ENCODE results near the gene AFF1.
"Not testable (repeated sequence)": the region's sequence is repeated elsewhere in the genome, so short reads cannot be mapped to it uniquely, and the experiment has no call there.

AFF1 gene

DNA sequence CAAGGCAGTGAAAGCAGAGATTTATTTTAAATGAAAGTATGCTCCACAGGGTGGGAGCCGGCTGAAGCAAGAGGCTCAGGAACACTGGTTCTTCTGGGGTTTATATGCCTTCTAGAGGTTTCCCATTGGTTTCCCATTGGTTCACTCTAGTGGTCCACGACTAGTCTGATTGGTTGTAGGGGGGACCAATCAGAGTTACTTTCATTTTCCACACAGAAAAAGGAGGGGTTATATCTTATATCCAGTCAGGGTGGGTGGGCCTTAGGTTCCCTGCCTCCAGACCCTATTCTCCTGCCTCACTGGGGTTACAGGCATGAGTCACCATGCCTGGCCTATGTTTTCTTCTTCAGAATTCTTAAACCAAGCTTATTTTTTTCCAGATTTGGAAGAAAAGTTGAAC is 184.0 kb downstream of the AFF1 start:
- peak; percentile 53 for DNase-seq

GRCh38 chr4:87120010-87120409 is 185.2 kb downstream of the AFF1 start:
- no peak for DNase-seq

DNA sequence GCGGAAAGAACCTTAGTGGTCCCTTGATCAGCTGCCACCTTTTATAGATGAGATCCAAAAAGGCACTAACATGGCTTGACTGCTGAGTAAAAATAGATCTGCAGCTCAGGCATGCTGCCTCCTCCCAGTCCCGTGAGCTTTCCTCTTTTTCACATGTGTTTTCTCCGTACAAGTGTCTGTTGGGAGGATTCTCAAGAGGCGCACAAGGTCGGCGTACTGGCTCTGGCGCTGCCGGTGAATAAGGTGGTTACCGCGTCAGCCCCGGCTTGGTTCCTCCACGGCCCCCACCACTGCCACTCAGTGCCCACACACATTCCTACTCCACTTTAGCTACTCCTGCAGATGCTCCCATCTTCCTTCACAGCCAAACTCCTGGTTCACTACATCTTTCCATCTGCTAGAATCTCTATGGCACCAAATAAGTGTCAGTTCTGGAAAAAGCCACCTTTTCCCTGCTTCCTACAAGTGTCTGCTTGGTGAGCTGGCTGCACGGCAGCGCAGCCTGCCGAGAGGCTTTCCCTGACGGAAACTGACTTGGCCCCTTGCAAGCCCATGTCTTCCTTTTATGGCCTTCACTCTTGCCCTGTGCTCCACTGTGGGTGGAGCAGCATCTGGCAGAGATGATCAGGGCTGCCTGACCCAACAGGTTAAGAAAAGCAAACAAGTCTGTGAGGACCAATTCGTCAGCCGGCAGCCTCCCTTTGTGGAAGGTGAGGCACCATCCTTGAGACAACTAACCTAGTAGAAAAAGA is 185.8 kb downstream of the AFF1 start:
- no peak for DNase-seq

- peak; percentile 60 for DNase-seq
These were observed 186.7 kb downstream of the AFF1 start for GRCh38 chr4:87121341-87122065.

DNA sequence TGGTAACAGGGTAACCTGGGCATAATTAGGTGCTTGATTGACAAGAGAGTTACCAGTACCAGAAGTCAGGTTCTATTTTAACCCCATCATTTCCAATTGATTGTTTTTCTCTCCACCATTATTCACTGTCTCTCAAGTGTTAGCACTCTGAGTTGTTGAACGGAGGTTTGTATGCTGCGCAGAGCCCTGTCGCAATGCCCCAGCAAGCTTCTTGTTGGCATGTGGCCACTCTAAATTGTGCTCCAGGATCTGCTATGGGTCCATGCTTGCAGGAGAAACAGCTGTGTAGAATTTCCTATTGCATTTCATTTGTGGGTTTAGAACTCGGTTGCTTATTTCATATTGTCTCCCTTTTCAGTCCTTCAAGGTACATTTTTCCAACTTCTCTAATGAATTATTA is 187.4 kb downstream of the AFF1 start:
- peak; percentile 59 for DNase-seq

GRCh38 chr4:87126056-87126455 is 191.2 kb downstream of the AFF1 start:
- DNase-seq = no peak

GRCh38 chr4:87128006-87128705 is 193.3 kb downstream of the AFF1 start:
- no peak for DNase-seq

DNA sequence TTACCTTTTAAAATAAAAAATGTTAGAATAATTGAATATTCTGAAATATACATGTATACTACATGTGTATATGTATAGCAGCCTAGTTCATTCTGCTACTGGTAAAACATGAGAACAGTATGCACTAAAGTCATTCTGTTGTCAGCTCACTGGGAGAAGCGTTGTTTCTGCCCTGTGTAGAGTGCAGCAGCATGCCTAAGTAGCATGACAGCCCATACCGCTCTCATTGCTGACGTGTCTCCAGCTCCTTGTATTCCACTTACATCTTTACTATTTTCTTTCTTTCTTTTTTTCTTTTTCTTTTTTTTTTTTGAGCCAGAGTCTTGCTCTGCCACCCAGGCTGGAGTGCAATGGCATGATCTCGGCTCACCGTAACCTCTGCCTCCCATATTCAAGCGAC is 194.9 kb downstream of the AFF1 start:
- no peak for DNase-seq

DNA sequence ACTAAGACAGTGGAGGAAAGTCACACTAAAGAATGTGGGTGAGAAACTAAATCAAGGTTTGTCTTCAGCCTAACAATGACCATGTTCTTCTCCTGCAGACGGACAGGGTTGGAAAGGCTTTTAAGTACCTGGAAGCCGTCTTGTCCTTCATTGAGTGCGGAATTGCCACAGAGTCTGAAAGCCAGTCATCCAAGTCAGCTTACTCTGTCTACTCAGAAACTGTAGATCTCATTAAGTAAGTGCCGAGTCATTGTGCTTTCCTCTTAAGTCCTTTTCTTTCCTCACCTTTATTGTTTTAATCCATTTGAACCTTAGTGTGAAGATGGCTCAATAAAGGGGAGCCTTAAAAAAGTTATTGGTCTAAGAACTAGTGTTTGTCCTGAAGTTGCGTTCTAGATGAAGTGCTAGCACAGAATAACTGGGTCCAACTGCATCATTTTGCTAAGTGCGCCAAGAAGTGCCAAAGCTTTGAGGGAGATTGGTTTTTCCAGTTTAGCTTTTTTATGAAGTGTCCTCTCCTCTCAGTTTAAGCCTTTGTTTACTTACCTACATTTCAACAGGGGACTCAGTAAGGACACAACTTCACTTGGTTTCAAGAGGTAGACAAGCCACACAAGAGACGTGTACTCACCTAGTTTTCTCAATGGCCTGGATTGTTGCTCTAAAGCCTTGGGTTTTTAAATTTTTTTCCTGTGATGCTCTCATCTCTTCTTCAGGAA is 196.3 kb downstream of the AFF1 start:
- DNase-seq = no peak

DNA sequence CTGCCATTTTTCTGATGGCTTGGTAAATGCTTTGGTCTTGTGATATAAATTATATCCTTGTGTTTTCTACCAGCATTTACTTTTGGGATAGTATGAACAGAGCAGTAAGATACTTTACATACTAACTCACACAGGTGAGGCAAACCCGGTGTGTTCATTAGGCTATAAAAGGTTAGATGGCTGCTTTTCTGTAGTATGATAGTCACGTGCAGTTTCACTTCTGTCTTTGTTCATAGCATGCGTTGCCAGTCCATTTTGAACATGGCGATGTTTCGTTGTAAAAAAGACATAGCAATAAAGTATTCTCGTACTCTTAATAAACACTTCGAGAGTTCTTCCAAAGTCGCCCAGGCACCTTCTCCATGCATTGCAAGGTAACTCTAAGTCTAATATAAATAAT is 197.2 kb downstream of the AFF1 start:
- DNase-seq = no peak

DNA sequence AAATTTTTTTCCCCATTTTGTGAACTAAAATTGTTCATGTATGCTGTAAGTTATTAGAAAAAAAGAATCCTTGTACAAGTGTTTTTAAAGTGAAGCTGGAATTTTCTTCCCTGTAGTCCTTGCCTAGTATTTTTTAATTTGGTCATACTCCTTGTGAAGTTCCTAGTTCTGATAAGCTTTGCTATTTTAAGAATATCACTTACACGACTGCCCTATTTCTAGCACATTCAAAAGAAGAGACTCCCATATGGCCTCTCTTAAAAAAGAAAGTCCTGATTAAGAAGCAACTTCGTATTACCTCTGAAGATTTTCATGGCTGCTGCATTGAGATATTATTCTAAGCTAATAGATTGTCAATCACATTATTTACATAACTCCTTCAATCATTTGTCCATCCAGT is 198.4 kb downstream of the AFF1 start:
- DNase-seq = no peak

GRCh38 chr4:87134122-87134521 is 199.3 kb downstream of the AFF1 start:
- DNase-seq = no peak

- no peak for DNase-seq
These were observed 206.6 kb downstream of the AFF1 start for GRCh38 chr4:87141428-87141827.

- peak; percentile 87 for DNase-seq
These were observed 209.5 kb downstream of the AFF1 start for GRCh38 chr4:87144356-87144755.

DNA sequence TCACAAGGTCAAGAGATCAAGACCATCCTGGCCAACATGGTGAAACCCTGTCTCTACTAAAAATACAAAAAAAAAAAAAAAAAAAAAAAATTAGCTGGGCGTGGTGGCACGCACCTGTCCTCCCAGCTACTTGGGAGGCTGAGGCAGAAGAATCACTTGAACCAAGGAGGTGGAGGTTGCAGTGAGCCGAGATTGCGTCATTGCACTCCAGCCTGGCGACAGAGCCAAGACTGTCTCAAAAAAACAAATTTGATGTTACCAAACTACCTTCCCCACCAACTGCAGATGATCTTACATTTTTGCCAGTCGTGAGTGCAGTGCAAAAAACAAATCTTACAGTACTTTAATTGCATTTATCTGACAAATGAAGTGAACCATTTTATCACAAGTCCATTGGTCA is 211.1 kb downstream of the AFF1 start:
- not testable (repeated sequence) for DNase-seq

DNA sequence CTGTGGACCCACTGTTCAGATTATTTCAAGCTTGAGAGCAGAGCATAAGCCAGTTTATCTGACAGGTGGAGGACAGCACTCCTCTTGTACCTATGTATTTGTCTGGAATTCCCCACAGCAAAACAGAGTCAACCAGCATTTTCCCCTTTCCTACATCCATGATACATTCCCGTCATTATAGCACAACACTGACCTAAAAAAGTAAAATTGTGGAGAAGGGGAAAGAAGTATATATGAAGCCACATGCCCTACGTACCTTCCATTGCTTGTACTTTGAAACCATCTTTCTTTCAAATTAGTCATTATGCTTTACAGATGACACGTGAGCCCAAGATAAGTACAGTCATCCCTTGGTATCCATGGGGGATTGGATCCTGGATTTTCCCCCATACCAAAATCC is 212.3 kb downstream of the AFF1 start:
- DNase-seq = no peak

DNA sequence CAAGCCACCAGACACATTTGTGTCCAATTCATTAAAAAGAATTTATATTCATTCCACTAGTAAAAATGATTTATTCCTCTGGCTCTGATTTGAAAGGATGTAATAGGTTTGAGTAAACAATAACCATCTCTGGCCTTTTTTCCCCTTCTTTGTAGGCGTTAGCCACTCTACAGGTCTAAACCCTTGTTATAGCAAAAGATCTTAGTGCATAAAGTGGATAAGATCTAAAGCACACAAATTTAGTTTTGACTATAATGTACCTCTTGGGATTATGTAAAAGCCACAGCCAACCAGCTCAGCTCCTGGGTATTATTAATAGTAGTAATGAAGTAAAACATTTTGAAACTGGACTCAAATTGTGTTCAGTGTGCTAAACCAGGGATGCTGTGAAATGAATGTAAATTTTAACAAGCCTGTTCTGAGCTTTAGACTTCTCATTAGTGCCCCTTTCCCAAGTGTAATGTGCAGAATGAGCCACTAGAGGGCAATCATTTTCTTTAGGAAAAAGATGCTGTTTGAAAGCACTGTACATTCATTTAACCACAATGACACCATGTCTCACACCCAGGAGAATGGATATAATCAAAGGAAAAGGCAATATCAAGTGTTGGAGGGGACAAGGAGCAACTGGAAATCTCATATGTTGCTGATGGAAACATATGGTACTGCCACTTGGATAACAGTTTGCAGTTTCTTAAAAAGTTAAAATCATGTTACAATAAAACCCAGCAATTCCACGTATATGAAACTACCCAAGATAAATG is 215.9 kb downstream of the AFF1 start:
- DNase-seq = peak; percentile 92

GRCh38 chr4:87151730-87152129 is 216.9 kb downstream of the AFF1 start:
- DNase-seq = no peak

GRCh38 chr4:87152310-87153041 is 217.7 kb downstream of the AFF1 start:
- DNase-seq = no peak

DNA sequence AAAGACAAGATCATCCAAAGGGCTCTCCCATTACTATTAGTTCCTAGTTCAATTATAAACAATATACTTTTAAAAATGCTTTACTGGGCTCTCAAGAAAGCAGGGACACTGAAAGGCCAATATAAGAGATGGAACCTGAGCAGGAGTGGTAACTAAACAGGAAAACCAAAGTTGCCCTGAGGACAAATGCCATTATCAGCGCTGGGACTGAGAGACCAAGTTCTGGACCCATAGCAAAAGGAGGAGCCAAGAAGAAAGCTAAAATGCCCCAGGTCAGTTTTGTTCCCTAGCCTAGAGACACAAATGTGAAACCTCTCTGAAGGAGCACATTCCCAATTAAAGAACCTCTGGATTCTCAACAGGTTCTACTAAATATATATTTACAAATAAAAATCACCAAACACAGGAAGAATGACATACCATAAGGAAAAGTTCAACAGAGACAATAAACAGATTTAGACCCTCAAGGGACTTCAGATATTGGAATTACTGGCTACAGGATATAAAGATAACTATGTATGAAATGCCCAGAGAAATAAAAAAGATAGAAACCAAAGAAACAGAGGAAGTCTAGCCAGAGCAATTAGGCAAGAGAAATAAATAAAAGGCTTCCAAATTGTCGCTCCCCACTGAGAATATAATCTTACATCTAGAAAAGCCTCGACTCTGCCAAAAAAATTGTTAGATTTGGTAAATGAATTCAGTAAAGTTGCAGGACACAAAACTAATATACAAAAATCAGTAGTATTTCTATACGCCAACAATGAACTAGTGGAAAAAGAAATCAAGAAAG is 218.5 kb downstream of the AFF1 start:
- DNase-seq = no peak

DNA sequence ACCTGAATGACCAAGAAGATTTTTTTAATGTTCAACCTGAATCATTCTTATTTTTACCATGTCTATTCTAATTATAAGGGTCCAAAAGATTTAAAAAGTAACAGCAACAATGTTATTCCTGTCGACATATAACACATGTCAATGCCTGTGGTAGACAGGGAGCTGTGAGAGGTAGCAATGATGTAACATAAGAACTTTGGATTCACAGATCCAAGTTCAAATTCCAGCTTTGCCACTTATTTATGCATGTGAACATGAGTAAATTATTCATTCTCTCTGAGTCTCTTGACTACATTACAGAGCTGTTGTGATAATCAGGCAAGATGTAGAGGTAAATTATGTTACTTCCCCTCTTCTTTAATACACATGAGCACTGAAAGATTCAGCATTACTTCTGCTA is 231.1 kb downstream of the AFF1 start:
- DNase-seq = no peak

Measured in hematopoietic multipotent progenitor cell treated with erythropoietin and hydrocortisone succinate and interleukin-3 and kit ligand, for 4 days (in vitro differentiated cells).